GM15510 (cell line): ENCODE data around the gene KCTD7.
A peak's percentile ranks its signal among the peaks of the same experiment; 100 is the strongest.

ENCODE experiments used
- POLR2A ChIP-seq: IDR thresholded peaks from 3 replicates; pipeline ENCODE4 v1.6.1; 2011; ENCODE audit warnings: borderline replicate concordance; ENCODE audit not compliant: insufficient read length; ENCODE audit errors: extremely low read depth

KCTD7 gene

DNA sequence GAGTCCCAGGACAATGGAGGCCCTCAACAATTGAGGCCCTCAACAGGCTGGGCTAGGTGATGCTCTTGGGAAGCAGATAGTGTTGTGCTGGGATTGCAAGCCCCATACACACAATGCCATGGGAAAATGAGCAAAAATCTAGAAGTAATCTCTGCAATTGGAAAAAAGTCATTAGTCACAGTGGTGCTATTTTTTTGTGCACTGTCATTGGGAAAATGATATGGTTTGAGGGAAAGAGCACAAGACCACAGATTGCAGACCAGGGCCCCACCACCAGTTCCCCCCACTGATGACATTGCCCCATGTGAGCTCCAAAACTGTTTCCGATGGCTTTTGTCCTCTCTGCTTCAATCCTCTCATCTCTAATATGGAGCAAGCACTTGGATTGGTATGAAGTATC lies 1.9 kb downstream of the KCTD7 start:
- no peak for TF ChIP-seq POLR2A

DNA sequence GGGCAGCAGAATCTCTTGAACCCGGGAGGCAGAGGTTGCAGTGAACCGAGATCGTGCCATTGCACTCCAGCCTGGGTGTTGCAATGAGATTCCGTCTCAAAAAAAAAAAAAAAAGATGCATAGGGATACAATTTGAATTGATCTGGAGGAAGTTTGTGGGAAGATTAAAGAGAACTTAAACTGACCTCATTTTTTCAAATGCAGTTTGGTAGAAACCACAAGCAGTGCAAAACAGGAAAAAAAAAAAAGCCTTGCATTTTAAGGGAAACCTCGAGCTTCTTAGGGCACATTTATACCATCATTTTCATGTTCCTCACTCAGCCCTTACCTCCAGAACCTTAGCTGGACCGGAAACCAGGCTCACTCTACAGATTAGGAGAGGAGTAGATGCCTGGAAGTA lies 2.8 kb downstream of the KCTD7 start:
- TF ChIP-seq POLR2A: no peak

DNA sequence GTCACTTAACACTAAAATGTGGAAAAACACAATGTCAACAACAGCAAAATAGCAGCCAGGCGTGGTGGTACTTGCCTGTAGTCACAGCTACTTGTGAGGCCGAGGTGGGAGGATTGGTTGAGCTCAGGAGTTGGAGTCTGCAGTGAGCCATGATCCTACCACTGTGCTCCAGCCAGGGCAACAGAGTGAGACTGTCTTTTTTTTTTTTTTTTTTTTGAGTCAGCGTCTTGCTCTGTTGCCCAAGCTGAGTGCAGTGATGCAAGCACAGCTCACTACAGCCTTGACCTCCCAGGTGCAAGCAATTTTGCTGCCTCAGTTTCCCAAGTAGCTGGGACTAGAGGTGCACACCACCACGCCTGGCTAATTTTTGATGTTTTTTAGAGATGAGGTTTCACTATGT lies 6.1 kb downstream of the KCTD7 start:
- TF ChIP-seq POLR2A: no peak

GRCh38 chr7:66638309-66639099 lies 9.8 kb downstream of the KCTD7 start:
- TF ChIP-seq POLR2A: no peak

- TF ChIP-seq POLR2A: no peak
Observed at GRCh38 chr7:66639773-66640172, 11.1 kb downstream of the KCTD7 start.

DNA sequence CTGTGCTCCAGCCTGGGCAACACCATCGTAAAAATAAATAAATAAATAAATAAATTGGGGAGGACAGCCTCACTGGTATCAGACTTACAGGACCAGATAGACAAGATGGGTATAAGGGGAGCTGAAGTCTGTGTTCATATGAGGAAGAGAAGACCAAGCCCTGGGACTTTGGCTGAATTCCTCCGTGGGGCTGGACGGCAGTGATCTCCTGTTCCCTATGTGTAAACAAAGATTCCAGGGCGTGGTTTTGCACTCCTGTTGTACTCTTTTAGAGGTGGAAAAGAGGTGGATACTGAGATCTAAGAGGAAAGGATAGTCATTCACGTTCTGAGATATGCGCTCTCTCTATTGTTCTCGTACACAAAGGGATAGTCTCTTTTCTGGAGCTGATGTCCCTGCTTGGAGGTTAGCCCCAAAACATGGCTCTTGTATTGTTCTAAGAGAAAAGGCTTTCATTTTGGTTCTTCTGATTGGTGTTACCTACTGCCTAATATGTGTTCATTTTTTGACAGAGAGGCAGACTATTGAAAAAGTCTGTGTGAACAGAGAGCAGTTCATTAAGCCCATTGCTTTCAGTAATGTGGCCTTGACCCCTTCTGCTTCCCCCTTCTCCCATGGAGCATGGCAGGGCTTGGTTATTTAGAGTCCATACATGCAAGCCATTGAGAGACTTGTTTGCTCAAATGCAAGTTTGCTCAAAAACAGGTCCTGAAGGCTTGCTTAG lies 12.3 kb downstream of the KCTD7 start:
- no peak for TF ChIP-seq POLR2A

DNA sequence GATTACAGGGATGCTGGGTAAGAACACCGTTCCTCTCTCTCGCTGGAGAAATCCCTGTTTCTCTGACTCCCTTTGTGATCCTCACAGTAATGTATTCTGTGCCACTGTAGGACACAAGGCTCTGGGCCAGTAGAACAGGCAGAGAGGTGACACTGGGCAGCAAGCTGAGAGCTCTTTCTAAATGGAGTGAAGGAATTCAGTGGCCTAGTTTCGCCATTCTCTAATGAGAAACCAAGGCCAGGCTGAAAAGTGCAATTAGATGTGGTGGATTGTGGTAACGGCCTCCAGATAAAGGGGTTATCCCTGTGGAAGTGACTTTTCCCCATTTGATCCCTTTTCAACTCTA lies 12.8 kb downstream of the KCTD7 start:
- no peak for TF ChIP-seq POLR2A

DNA sequence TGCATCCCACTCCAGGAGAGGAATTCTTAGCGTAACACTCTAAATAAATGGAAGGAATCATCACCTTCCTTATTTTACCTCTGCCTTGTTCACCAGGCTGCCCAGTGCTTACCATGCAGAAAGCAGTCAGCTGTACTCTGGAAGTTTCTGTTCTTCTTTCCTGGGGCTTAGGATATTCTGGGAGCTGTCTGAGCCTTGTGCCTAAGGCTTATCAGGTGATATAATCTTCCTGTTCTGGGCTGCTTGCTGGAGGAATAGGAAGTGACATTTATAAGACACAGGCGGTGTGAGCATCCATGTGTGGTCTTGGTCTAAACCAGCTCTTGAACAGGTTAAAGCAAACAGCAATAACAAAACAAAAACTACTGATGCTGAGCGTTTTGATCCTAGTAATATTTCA lies 13.5 kb downstream of the KCTD7 start:
- TF ChIP-seq POLR2A: no peak

DNA sequence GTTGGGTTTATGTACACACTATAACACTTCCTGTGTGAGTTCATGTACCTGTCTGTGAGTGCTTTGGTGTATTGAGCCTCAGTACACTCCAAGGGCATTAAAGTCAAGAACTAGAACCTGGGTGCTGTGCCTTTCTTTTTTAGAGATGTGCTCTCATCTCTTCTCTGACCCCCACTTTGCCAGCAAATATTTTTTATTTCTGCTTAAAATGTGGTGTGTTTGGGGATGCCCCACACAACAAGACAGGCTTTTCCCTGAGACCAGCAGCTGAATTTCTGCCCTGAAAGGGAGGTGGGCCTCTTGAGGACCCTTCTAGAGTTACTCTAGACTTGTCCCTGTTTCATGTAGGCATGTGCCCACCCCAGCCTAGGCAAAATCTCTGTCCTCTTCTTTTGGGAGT lies 14.3 kb downstream of the KCTD7 start:
- no peak for TF ChIP-seq POLR2A

DNA sequence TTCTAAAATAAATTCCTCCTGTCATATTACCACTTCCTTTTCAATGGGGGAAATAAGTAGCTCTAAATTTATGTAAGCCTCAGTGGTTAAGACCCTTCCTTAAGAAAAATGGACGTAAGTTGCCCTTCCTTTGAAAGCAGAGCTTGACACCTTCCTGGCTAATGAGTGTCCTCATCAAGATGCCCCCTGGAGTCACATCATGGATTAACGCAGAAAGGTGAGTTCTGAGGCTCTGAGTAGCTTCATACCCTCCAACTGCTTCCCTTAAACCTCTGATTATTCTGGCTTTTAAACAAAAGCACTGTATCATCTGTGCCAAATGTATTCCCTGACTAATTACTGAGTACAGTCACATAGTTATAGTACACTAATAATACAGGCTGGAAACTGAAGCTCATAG lies 14.7 kb downstream of the KCTD7 start:
- no peak for TF ChIP-seq POLR2A

DNA sequence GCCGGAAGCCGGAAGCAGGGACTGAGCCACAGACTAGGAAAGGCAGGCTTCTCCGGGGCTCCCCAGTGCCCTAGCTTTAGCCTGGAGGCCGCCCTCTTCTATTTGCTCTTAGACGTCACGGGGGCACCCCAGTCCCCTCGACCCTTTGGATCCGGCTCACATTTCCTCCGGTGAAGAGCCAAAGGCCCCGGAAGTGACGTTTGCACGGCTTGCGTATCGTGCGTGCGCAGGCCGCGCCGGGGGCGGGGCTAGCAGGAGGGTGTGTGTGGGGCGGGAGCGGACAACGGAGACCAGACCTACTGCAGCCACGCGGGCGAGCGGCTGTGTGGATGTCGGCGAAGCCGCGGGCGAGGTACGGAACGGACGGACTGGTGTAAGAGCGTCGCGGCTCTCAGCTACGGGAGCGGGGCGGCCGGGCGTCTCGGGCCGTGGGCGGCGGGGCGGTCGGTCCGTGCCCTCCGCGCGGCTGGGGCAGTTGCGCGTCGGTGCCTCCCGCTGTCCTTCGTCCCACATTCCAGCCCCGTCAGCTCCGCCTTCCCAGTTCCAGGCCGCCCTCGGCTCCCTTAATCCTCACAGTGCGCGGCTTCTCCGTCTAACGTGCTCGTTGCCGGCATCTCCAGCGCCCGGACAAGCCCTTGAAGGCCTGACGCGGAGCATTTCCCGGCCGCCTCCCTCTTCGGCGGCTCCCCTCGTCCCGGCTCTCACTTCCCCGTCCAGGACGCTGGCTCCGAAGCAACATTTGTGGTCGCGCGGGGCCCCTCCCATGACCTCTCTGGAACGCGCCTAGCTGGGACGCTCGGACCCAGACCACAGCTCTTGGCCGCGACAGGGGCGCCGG lies 25.8 kb downstream of the KCTD7 start:
- peak; percentile 96 for TF ChIP-seq POLR2A

GRCh38 chr7:66657798-66658197 lies 29.1 kb downstream of the KCTD7 start:
- no peak for TF ChIP-seq POLR2A

DNA sequence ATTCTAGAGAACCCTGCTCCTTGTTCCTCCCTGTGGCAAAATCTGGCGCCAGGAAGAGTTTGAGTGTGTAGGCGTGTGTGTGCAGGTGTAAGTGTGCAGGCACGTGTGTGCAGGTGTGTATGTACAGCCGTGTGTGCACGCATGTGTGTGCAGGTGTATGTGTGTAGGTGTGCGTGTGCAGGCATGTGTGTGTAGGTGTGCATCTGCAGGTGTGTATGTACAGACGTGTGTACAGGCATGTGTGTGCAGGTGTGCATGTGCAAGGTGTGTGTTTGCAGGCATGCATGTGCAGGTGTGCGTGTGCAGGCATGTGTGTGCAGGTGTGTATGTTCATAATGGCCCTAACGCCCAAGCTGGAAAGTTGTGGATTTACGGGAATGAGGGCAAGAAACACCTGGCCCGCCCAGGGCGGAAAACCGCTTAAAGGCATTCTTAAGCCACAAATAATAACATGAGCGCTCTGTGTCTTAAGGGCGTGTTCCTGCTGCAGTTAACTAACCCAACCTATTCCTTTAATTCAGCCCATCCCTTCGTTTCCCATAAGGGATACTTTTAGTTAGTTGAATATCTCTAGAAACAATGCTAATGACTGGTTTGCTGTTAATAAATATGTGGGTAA lies 34.1 kb downstream of the KCTD7 start:
- no peak for TF ChIP-seq POLR2A

- TF ChIP-seq POLR2A: no peak
Observed at GRCh38 chr7:66664590-66665293, 36.1 kb downstream of the KCTD7 start.
